Heart right ventricle (tissue), 16 donors: ENCODE measurements around the gene TMEM240. TPM values are rescaled to one million over a fixed set of nuclear protein-coding genes. Genes with fewer than 3 reads are reported as not detected.

Source experiments
- ATAC-seq, 8 donors: fragments of 200-7000 bp; cut with Tn5 transposase; one replicate each; pipeline ENCODE4 v1.9.1; 2020; ENCODE audit warnings: mild to moderate bottlenecking in 8 of 8, moderate library complexity in 8 of 8, moderate number of reproducible peaks in 1 of 8
- DNase-seq, 2 donors: peaks; one replicate each; pipeline ENCODE4 v3.0.0-alpha.2; 2020
- H3K27ac ChIP-seq, 10 donors: fragments of 200-600 bp; sonication (generic) in 2 of 10; one replicate each; pipeline versions ENCODE4 v1.5.0 to v1.8.0; 2020 to 2022; ENCODE audit warnings: mild to moderate bottlenecking in 3 of 10
- H3K27me3 ChIP-seq, 7 donors: fragments of 200-600 bp; one replicate each; pipeline ENCODE4 v1.8.0; 2021 to 2022; ENCODE audit warnings: mild to moderate bottlenecking in 2 of 7
- H3K36me3 ChIP-seq, 9 donors: fragments of 200-600 bp; sonication (generic) in 1 of 9; one replicate each; pipeline versions ENCODE4 v1.5.0 to v1.8.0; 2020 to 2022; ENCODE audit warnings: mild to moderate bottlenecking in 2 of 9
- H3K4me1 ChIP-seq, 9 donors: fragments of 200-600 bp; sonication (generic) in 1 of 9; one replicate each; pipeline versions ENCODE4 v1.5.0 to v1.8.0; 2020 to 2022; ENCODE audit warnings: mild to moderate bottlenecking in 4 of 9
- H3K4me3 ChIP-seq, 10 donors: fragments of 200-600 bp; sonication (generic) in 2 of 10; one replicate each; pipeline versions ENCODE4 v1.5.0 to v1.8.0; 2020 to 2022; ENCODE audit warnings: mild to moderate bottlenecking in 7 of 10, moderate library complexity in 2 of 10
- H3K9me3 ChIP-seq, 11 donors: fragments of 200-600 bp in 10 of 11; sonication (generic) in 2 of 11; one replicate each; pipeline versions ENCODE4 v1.5.0 to v1.8.0; 2013 to 2022; ENCODE audit warnings: mild to moderate bottlenecking in 2 of 11, control low read depth in 1 of 11, moderate library complexity in 1 of 11
- WGBS, 2 donors: extraction: QIAGEN DNeasy Blood & Tissue Kit; methylation state at CpG; one replicate each; pipeline ENCODE4 v1.1.7; 2013; ENCODE audit warnings: inconsistent platforms in 1 of 2; 5-methylcytosine and 5-hydroxymethylcytosine counted together
- intact Hi-C, 10 donors: fragments of 100-400 bp; cut with DNase I; formaldehyde crosslinking; loops; one replicate each; pipeline versions ENCODE4 v1.11.1 to v1.14.2; 2022
- polyA plus RNA-seq, 2 donors: library from polyadenylated mRNA; stranded (reverse); fragments of 200-250 nt; gene quantifications; one replicate each; pipeline ENCODE4 v1.2.3, GENCODE V29; 2013
- total RNA-seq, 10 donors: library from RNA; stranded (reverse); fragmentation: NEBNext Ultra II Directional in 3 of 10; extraction: Animal tissue kit (Norgen Biotek cat#: 25700) in 3 of 10; gene quantifications; one replicate each; pipeline versions ENCODE4 v1.2.1 to v1.2.4, GENCODE V29; 2021 to 2023
- TF ChIP-seq, protein P1 (sequence below), 9 donors: fragments of 200-600 bp; sonication (generic) in 2 of 9; IDR thresholded peaks; one replicate each; pipeline versions ENCODE4 v1.5.0 to v1.8.0; 2021 to 2022; ENCODE audit warnings: antibody characterized with exemption in 9 of 9, mild to moderate bottlenecking in 5 of 9, moderate library complexity in 1 of 9
- donor health status: Arrhythmogenic right ventricular cardiomyopathy.
- donor health status: ischemic (EF 13 %, LVEDD 7.1; RV severe dilation, severe dysfunction).
- donor health status: healthy with polysubstance abuse.
- donor health status: DM: no; HTN: yes; CAD: no.
- donor health status: DM: no; HTN: no; CAD: no.
- donor health status: ischemic (EF 25% LVEDD 6.9; RV normal size, moderate dysfunction).
- donor health status: ischemic (EF 25% LVEDD 5.7; RV mildly dilated, moderate dysfunction).
- donor health status: healthy.
- donor health status: DM: yes; HTN: yes; CAD: no.
- donor health status: Ischemic cardiomyopathy.
- donor health status: ischemic (EF 35%, LVEDD 5.7; RV mildly dilated, moderate dysfunction).
- donor health status: nonischemic (EF 11% LVEDD 7.7; RV severe dilation, severe dysfunction).
- donor health status: DM: yes; HTN: yes; CAD: no.
- donor health status: PGD.
- donor health status: ischemic (EF 29% LVEDD 5.4; RV normal size, mild dysfunction).
- donor health status: nonischemic (EF 23%, LVEDD 6.1; RV moderate dilation, normal function).

The TMEM240 gene
- total and polyA plus RNA-seq, 12 donors = 3.2 to 12.1 (median 3.7) TPM

GRCh38 chr1:1573843-1574720, 33.7 kb upstream of the TMEM240 start:
- H3K4me3 ChIP-seq = peak overlapping the region; percentile 84 to 100 (median 96)
- peaks cover 0 to 3% (median 0%) of the 10 kb centered on the region in 7 donors for H3K27me3 ChIP-seq
- TF ChIP-seq, protein P1, sequence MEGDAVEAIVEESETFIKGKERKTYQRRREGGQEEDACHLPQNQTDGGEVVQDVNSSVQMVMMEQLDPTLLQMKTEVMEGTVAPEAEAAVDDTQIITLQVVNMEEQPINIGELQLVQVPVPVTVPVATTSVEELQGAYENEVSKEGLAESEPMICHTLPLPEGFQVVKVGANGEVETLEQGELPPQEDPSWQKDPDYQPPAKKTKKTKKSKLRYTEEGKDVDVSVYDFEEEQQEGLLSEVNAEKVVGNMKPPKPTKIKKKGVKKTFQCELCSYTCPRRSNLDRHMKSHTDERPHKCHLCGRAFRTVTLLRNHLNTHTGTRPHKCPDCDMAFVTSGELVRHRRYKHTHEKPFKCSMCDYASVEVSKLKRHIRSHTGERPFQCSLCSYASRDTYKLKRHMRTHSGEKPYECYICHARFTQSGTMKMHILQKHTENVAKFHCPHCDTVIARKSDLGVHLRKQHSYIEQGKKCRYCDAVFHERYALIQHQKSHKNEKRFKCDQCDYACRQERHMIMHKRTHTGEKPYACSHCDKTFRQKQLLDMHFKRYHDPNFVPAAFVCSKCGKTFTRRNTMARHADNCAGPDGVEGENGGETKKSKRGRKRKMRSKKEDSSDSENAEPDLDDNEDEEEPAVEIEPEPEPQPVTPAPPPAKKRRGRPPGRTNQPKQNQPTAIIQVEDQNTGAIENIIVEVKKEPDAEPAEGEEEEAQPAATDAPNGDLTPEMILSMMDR (IDR thresholded peaks at IDR 0.05) = peak in 1 of 9 donors; percentile 23
- WGBS, 2 donors = 0% methylated on average over 91 to 96 of the region's 96 CpGs
- peak; percentile 68 to 83 (median 76) for ATAC-seq
- H3K36me3 ChIP-seq = peaks cover 0 to 37% (median 0%) of the 10 kb centered on the region in 9 donors
- peak overlapping the region; percentile 97 to 100 (median 99) for H3K27ac ChIP-seq
- peak; percentile 58 to 75 for DNase-seq
- intact Hi-C loops = loop anchor here in 2 of 10 donors (2.0 to 10.0 kb wide), 2 partner anchors 41 to 151 kb away; partner anchors contain the start of genes CDK11A (in 1 of the 2) and MIB2 (in 1 of the 2)
- peaks cover 3 to 58% (median 50%) of the 10 kb centered on the region in 9 donors for H3K4me1 ChIP-seq
- no peaks in the 10 kb centered on the region for H3K9me3 ChIP-seq

DNA sequence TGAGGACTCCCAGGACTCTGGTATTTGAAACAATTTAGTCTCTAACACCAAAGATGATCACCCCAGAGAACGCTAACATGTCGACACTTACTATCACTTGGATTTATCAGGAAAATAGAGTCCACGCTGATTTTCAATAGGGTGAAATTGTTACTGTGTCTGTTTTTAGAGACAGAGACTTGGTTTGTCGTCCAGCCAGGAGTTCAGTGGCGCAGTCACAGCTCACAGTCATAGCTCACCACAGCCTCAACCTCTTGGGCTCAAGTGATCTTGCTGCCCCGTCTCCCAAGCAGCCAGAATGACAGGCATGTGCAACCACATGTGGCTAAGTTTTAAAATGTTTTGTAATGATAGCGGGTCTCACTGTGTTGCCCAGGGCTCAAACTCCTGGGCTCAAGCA, 28.9 kb upstream of the TMEM240 start:
- H3K27ac ChIP-seq = peak overlapping the region in 2 of 10 donors; percentile 21
- peaks cover 0 to 68% (median 11%) of the 10 kb centered on the region in 9 donors for H3K36me3 ChIP-seq
- H3K4me1 ChIP-seq = peaks cover 2 to 75% (median 66%) of the 10 kb centered on the region in 9 donors
- TF ChIP-seq, protein P1 (IDR thresholded peaks at IDR 0.05) = no peak
- no peak overlapping the region for H3K4me3 ChIP-seq
- 72 to 74% methylated on average over 7 of the region's 7 CpGs for WGBS, 2 donors
- H3K27me3 ChIP-seq = no peaks in the 10 kb centered on the region
- no peaks in the 10 kb centered on the region for H3K9me3 ChIP-seq
- intact Hi-C loops = no loop called here
- peak in 1 of 8 donors; percentile 21 for ATAC-seq
- no peak for DNase-seq

DNA sequence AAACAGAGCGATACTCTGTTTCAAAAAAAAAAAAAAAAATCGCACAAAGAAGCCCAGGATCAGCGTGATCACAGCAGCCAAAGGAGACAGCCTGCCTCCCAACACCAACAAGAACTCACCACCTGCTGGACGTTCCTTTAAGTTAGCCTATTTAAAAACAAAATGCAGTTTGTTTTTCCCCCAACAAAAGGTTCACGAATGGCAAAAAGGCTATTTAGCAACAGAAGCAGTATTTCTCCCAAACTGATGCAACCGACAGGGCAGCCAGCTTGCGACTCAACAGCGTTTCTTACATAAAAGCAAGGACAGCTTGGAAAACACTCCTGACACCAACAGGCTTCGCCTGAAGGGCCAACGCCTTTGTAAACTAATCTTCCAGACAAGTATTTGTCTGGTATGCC, 27.5 kb upstream of the TMEM240 start:
- WGBS, 2 donors = 70 to 72% methylated on average over 10 of the region's 10 CpGs
- H3K4me3 ChIP-seq = no peak overlapping the region
- TF ChIP-seq, protein P1 (IDR thresholded peaks at IDR 0.05) = no peak
- peaks cover 0 to 78% (median 19%) of the 10 kb centered on the region in 9 donors for H3K36me3 ChIP-seq
- peak overlapping the region in 1 of 10 donors; percentile 4 for H3K27ac ChIP-seq
- no peaks in the 10 kb centered on the region for H3K9me3 ChIP-seq
- DNase-seq (no peak), ATAC-seq (no peak)
- H3K27me3 ChIP-seq = no peaks in the 10 kb centered on the region
- intact Hi-C loops = no loop called here
- H3K4me1 ChIP-seq = peaks cover 2 to 81% (median 58%) of the 10 kb centered on the region in 9 donors

DNA sequence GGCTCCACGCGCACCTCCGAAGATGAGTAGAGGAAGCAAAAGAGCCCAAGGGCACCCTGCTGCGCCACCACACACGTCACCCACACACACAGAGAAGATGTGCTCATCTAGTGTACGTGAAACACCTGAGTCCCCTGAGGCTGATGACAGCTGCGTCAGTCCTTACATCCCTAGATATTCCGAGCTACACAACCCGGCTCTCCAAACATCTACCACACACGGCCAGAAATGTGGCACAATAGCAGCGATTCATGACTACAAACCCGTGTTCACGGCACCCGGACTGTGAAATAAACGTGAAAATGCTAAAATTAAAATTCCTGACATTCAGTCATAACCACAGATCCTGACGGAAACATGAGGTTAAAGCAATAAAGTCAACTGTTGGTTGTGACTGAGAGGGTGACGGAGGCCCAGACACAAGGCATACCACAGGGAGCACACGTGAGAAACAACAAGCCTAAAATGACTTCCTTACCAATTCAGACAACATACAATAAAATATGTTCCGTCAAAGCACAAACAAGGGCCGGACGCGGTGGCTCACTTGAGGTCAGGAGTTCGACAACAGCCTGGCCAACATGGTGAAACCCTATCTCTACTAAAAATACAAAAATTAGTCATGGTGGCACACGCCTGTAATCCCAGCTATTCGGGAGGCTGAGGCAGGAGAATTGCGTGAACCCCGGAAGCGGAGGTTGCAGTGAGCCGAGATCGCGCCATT, 26.9 kb upstream of the TMEM240 start:
- Histone ChIP-seq H3K4me1 (peaks cover 2 to 77% (median 52%) of the 10 kb centered on the region in 9 donors), H3K4me3 (no peak overlapping the region), H3K9me3 (no peaks in the 10 kb centered on the region), H3K27me3 (no peaks in the 10 kb centered on the region), H3K27ac (peak overlapping the region in 1 of 10 donors; percentile 26), H3K36me3 (peaks cover 0 to 78% (median 25%) of the 10 kb centered on the region in 9 donors)
- WGBS, 2 donors = 88% methylated on average over 31 of the region's 31 CpGs
- intact Hi-C loops = no loop called here
- TF ChIP-seq, protein P1 (IDR thresholded peaks at IDR 0.05) = no peak
- ATAC-seq (no peak), DNase-seq (no peak)
